ENCODE measurements around the gene ZNF440.
"Not testable (repeated sequence)": the region's sequence is repeated elsewhere in the genome, so short reads cannot be mapped to it uniquely, and the experiment has no call there.

ZNF440 gene

GRCh38 chr19:11828957-11829876 lies 15.1 kb downstream of the ZNF440 start:
- not testable (repeated sequence) for DNase-seq (ENCODE audit: low read depth)

GRCh38 chr19:11832253-11832912 lies 18.3 kb downstream of the ZNF440 start:
- no peak for DNase-seq (ENCODE audit: low read depth)

GRCh38 chr19:11833541-11833940 lies 19.5 kb downstream of the ZNF440 start:
- no peak for DNase-seq (ENCODE audit: low read depth)

DNA sequence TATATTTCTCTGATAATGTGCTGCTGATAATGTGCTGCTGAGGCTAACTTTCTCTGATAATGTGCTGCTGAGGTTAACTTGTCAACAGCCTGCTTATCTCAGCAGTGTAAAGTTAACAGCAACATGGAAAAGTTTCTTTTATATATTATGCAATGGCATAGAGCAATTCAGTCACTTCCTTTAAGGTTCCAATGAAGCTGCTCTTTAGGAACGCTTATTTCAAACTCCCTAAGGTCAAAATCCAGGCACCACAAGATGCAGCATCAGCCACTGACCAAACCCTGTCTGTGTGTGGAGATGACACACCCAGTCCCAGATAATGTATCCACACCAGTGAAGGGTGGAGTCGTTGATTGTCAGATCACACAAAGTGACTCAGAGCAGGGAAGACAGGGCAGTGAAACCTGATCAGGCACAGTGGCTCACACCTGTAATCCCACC lies 21.6 kb downstream of the ZNF440 start:
- DNase-seq (ENCODE audit: low read depth) = not testable (repeated sequence)

DNA sequence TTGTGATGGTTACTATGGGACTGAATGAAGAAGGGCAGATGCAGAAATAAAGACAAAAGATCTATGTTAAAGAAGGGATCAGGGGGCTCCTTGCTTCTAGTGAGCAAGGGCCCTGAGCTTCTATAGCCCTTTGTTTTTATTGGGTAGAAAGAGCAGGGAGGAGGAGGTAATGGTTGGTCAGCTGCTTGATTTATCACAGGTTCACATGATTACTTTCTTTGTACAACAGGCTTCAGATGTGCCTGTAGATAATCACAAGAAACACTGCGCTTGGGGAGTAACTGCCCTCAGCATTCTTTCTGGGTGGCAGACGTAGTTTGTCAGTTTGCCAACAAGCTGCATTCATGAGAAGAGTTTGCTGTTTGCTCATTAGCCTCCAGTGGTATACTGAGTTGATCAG lies 29.6 kb downstream of the ZNF440 start:
- DNase-seq (ENCODE audit: low read depth) = no peak

- DNase-seq (ENCODE audit: low read depth) = peak; percentile 14
Measured at GRCh38 chr19:11847615-11848014, 33.5 kb downstream of the ZNF440 start.

- DNase-seq (ENCODE audit: low read depth) = no peak
Measured at GRCh38 chr19:11848200-11848593, 34.1 kb downstream of the ZNF440 start.

- peak; percentile 81 for DNase-seq (ENCODE audit: low read depth)
Measured at GRCh38 chr19:11848594-11849469, 34.8 kb downstream of the ZNF440 start, which contains the start of gene ZNF439. Gene ZNF439 (plus strand): TSS chr19:11848726. CDS start chr19:11848868, 142 bp downstream.

GRCh38 chr19:11850289-11850688 lies 36.2 kb downstream of the ZNF440 start:
- not testable (repeated sequence) for DNase-seq (ENCODE audit: low read depth)

DNA sequence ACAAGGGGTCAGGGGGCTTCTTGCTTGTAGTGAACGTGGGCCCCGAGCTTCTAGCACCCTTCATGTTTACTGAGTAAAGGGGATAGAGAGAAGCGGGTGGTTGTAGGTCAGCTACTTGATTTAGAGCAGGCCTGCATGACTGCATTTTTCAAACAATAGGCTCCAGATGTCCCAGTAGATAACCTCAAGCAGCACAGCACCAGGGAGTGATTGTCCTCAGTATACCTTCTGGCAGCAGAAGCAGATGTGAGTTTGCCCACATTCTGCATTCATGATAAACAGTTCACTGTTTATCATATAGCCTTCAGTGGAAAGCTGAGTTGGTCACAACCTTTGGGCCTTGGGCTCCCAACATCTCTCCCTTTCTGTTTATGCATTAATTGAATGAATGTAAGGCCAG lies 39.3 kb downstream of the ZNF440 start:
- no peak for DNase-seq (ENCODE audit: low read depth)

- no peak for DNase-seq (ENCODE audit: low read depth)
Measured at GRCh38 chr19:11856596-11857250, 42.6 kb downstream of the ZNF440 start.

- no peak for DNase-seq (ENCODE audit: low read depth)
Measured at GRCh38 chr19:11860721-11861120, 46.6 kb downstream of the ZNF440 start.

- DNase-seq (ENCODE audit: low read depth) = no peak
Measured at GRCh38 chr19:11861301-11861700, 47.2 kb downstream of the ZNF440 start.

GRCh38 chr19:11867766-11868165 lies 53.7 kb downstream of the ZNF440 start:
- not testable (repeated sequence) for DNase-seq (ENCODE audit: low read depth)

DNA sequence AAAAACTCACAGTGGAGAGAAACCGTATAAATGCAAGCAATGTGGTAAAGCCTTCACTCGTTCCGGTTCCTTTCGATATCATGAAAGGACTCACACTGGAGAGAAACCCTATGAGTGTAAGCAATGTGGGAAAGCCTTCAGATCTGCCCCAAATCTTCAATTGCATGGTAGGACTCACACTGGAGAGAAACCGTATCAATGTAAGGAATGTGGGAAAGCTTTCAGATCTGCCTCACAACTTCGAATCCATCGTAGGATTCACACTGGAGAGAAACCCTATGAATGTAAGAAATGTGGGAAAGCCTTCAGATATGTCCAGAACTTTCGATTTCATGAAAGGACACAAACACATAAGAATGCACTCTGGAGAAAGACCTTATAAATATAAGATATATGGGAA lies 54.1 kb downstream of the ZNF440 start:
- DNase-seq (ENCODE audit: low read depth) = no peak

DNA sequence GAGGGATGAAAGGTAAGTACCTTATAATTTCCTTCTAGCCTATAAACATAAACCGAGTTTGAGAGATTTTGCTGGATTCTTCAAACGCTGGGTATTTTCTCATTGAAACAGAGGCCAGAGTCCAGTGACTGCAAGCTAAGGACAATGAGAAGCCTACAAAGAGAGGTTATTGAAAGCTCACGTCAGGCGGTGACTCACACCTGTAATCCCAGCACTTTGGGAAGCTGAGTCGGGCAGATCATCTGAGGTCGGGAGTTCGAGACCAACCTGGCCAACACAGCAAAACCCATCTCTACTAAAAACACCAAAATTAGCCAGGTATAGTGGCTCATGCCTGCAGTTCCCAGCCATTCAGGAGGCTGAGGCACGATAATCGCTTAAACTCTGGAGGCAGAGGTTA lies 58.6 kb downstream of the ZNF440 start:
- DNase-seq (ENCODE audit: low read depth) = no peak

- no peak for DNase-seq (ENCODE audit: low read depth)
Measured at GRCh38 chr19:11873762-11874161, 59.7 kb downstream of the ZNF440 start.

DNA sequence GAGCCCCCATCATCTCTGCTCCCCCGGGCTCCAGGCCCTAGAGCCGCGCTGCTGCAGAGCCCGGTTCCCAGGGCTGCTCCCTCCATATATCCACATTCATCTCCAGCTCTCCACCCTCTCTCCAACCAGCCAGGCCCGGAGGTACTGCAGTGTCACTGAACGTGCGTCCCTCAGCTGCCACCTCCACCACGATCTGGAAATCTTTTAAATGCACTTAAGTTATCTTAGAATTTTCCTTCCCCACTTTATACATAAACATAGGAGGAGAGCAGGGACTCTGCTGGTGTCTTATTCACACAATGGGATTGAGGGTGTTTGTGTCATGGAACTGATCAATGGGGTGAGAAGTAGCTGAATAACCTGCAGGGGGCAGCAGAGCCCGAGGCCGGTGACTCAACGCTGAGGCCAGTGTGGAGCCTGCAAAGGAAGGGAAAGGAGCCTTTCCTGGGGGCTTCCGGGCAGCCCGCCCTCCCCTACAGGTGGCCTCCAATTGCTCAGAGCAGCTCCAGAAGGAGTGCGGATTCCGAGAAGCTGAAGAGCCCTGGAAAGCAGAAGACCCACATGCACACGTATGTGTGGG lies 65.7 kb downstream of the ZNF440 start:
- peak; percentile 12 for DNase-seq (ENCODE audit: low read depth)

DNA sequence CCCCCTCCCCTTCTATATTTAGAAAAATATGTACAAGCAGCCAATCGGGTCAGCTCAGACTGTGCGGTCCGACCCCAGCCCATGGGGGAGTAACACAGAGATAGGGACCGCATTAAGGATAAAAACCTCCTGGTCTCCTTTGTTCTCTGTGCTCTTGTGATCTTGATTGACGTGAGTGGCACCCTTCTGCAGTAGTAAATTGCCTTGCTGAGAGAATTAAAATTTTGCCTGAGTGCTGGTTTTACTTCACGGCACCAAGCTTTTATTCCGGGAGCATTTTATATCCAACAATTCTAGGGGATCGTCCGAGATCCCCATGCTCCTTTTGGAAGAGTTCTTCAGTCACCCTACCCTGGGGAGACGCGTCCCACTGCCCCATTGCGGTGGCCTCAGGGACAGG lies 66.5 kb downstream of the ZNF440 start:
- DNase-seq (ENCODE audit: low read depth) = no peak

DNA sequence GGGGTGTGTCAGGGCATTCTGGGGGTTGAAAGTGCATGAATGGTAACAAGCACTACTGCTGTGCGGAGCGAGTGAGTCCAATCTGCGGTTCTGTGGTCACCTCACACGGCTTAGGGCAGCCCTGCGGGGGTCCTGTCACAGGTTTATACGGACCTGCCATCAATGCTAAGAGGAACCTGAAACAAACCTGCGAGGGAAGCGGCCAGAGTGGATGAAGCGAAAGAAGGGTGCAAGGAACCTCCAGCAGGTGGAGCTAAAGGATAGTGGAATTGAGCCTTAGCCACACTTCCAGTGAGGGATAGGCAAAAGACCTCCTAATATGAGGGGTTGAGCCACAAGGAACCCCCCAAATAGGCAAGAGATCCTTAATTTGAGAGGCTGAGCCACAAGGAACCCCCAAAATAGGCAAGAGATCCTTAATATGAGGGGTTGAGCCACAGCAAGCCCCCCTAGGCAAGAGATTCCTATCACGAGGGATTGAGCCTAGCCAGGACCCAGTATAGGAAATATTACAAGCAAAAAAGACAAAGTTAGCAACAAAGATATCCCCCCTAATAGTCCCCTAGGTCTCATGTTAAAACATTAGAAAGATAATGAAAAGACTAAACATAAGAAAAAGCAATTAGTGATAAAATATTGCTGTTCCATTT lies 67.2 kb downstream of the ZNF440 start:
- DNase-seq (ENCODE audit: low read depth) = peak; percentile 68

- no peak for DNase-seq (ENCODE audit: low read depth)
Measured at GRCh38 chr19:11882606-11883005, 68.5 kb downstream of the ZNF440 start.

All from ELR (cell line).